ENCODE measurements around the gene MALSU1. TPM values are rescaled to one million over a fixed set of nuclear protein-coding genes. Genes with fewer than 3 reads are reported as not detected.

The MALSU1 gene
- total RNA-seq, 1 donor from 2014 or later: 48.7 TPM

DNA sequence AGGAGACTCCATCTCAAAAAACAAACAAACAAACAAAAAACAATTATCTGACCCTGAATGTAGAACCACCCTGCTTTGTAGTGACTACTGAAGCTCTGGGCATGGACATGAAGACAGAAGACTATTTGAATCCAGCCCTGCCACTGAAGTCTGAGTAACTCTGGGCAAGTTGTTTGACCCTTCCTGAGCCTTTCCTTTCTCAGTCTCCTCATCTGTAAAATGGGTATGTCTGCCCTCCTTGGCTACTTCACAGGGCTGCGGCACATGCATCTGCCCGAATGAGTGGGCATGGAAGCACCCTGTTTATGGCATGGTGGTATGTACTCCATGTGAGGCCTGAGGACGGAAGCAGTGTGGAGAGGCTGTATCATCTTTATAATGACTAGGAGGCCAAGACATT, 22.2 kb upstream of the MALSU1 start:
- no peak for DNase-seq (ENCODE audit: low spot score)
- Mint-ChIP-seq H3K27ac (no peak overlapping the region), H3K36me3 (no peaks in the 10 kb centered on the region)

DNA sequence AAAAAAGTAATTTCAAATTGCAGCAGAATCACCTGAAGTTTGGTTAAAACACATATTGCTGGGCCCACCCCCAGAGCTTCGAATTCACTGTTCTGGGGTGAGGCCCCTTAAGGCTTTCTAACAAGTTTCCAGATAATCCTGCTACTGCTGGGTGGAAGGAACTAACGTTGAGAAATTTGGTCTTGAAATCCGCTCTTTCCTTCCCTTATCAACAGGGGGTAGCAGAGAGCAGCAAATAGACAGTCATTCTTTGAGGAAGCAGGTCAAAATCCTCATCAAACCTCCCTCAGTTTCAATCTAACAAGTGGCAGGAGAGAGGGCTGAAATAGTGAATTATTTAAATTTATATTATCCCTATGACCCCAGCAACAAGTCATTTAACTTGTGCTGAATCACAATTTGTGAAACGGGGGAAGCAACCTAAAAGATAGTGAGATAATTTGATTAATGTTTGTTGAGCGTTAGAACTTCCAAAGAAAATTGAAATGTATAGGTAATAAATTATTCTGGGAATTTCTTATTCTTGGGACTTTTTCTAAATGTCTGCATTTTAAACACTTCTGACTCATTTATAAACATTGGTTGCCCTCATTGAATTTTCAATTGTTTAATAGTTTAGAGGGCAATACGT, 21.7 kb upstream of the MALSU1 start:
- TF ChIP-seq, protein P1, sequence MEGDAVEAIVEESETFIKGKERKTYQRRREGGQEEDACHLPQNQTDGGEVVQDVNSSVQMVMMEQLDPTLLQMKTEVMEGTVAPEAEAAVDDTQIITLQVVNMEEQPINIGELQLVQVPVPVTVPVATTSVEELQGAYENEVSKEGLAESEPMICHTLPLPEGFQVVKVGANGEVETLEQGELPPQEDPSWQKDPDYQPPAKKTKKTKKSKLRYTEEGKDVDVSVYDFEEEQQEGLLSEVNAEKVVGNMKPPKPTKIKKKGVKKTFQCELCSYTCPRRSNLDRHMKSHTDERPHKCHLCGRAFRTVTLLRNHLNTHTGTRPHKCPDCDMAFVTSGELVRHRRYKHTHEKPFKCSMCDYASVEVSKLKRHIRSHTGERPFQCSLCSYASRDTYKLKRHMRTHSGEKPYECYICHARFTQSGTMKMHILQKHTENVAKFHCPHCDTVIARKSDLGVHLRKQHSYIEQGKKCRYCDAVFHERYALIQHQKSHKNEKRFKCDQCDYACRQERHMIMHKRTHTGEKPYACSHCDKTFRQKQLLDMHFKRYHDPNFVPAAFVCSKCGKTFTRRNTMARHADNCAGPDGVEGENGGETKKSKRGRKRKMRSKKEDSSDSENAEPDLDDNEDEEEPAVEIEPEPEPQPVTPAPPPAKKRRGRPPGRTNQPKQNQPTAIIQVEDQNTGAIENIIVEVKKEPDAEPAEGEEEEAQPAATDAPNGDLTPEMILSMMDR (IDR thresholded peaks at IDR 0.05): peak; percentile 81
- TF ChIP-seq EZH2phosphoT487 (IDR thresholded peaks at IDR 0.05): no peak
- no peak for TF ChIP-seq EZH2 (IDR thresholded peaks at IDR 0.05)
- H3K27me3 Mint-ChIP-seq (ENCODE audit: insufficient read depth, low read depth): peaks cover 7% of the 10 kb centered on the region
- no peaks in the 10 kb centered on the region for H3K9me3 ChIP-seq (ENCODE audit: low read depth)
- H3K4me3 ChIP-seq: no peak overlapping the region
- H3K4me1 ChIP-seq: no peaks in the 10 kb centered on the region
- DNase-seq (ENCODE audit: low spot score): peak; percentile 75
- no peaks in the 10 kb centered on the region for H4K20me1 ChIP-seq (ENCODE audit: low read depth)
- H3K27me3 ChIP-seq: no peaks in the 10 kb centered on the region
- H3F3A ChIP-seq (ENCODE audit: low read depth): peaks cover 4% of the 10 kb centered on the region
- H3K36me3 ChIP-seq: no peaks in the 10 kb centered on the region
- H3K27ac Mint-ChIP-seq: no peak overlapping the region
- H3K4me2 ChIP-seq: no peak overlapping the region
- H3K4me3 Mint-ChIP-seq: no peak overlapping the region
- no peaks in the 10 kb centered on the region for H3K9me3 Mint-ChIP-seq
- no peak overlapping the region for H3K27ac ChIP-seq
- peaks cover 2% of the 10 kb centered on the region for H3K4me1 Mint-ChIP-seq
- no peak overlapping the region for H3K9ac ChIP-seq
- H3K79me2 ChIP-seq (ENCODE audit: low read depth): no peaks in the 10 kb centered on the region
- H2AFZ ChIP-seq (replicated peaks): peak overlapping the region; percentile 13
- H3K36me3 Mint-ChIP-seq: no peaks in the 10 kb centered on the region

More for the DNA sequence above, 22.2 kb upstream of the MALSU1 start:
- Histone ChIP-seq H3K9me3 (ENCODE audit: low read depth) (no peaks in the 10 kb centered on the region), H3K36me3 (no peaks in the 10 kb centered on the region), H3K79me2 (ENCODE audit: low read depth) (no peaks in the 10 kb centered on the region), H3K9ac (no peak overlapping the region), H3K4me1 (no peaks in the 10 kb centered on the region), H3K27ac (no peak overlapping the region), H3K4me2 (no peak overlapping the region), H3K4me3 (no peak overlapping the region), H2AFZ (replicated peaks) (peak overlapping the region; percentile 13), H3K27me3 (no peaks in the 10 kb centered on the region), H4K20me1 (ENCODE audit: low read depth) (no peaks in the 10 kb centered on the region), H3F3A (ENCODE audit: low read depth) (peaks cover 4% of the 10 kb centered on the region)
- Mint-ChIP-seq H3K27me3 (ENCODE audit: insufficient read depth, low read depth) (peaks cover 7% of the 10 kb centered on the region), H3K4me3 (no peak overlapping the region), H3K4me1 (peaks cover 2% of the 10 kb centered on the region), H3K9me3 (no peaks in the 10 kb centered on the region)
- TF ChIP-seq EZH2phosphoT487 (IDR thresholded peaks at IDR 0.05) (no peak), EZH2 (IDR thresholded peaks at IDR 0.05) (no peak)
- TF ChIP-seq, protein P1 (IDR thresholded peaks at IDR 0.05): no peak

DNA sequence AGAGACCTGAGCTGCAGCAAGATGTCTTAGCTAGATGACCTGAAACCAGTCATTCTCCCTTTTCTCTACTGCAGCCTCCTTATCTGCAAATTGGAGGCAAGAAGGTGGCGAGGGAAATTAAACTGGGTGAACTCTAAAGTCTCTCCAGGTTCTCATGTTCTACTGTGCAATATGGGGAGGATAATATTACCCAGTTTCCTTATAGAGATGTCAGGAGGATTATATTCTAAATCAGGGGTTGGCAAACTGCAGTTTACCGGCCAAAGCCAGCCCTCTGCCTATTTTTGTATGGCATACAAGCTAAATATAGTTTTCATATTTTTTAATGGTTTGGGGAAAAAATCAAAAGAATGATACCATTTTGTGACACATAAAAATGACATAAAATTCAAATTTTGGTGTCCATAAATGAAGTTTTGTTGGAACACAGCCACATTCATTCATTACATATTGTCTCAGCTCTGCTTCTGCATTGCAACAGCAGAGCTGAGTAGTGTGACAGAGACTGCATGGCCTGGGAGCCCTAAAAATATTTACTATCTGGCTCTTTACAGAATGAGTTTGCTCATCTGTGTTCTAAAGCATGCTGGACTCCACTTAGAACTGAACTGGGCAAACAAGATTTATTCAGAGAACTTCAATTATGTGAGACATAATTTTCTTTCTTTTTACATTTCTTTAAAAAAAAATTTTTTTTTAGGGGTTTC, 19.2 kb upstream of the MALSU1 start:
- no peak for DNase-seq (ENCODE audit: low spot score)
- TF ChIP-seq, protein P1 (IDR thresholded peaks at IDR 0.05): no peak
- TF ChIP-seq EZH2 (IDR thresholded peaks at IDR 0.05) (no peak), EZH2phosphoT487 (IDR thresholded peaks at IDR 0.05) (no peak)
- H2AFZ ChIP-seq (replicated peaks): no peak overlapping the region
- no peak overlapping the region for H3K9ac ChIP-seq
- Mint-ChIP-seq H3K27ac (no peak overlapping the region), H3K4me1 (peaks cover 2% of the 10 kb centered on the region), H3K27me3 (ENCODE audit: insufficient read depth, low read depth) (peaks cover 12% of the 10 kb centered on the region), H3K36me3 (no peaks in the 10 kb centered on the region), H3K9me3 (no peaks in the 10 kb centered on the region), H3K4me3 (no peak overlapping the region)
- no peak overlapping the region for H3K4me2 ChIP-seq
- H3F3A ChIP-seq (ENCODE audit: low read depth): peaks cover 4% of the 10 kb centered on the region
- no peaks in the 10 kb centered on the region for H3K9me3 ChIP-seq (ENCODE audit: low read depth)
- no peak overlapping the region for H3K4me3 ChIP-seq
- no peak overlapping the region for H3K27ac ChIP-seq
- H3K36me3 ChIP-seq: no peaks in the 10 kb centered on the region
- no peaks in the 10 kb centered on the region for H3K79me2 ChIP-seq (ENCODE audit: low read depth)
- H3K27me3 ChIP-seq: no peaks in the 10 kb centered on the region
- H4K20me1 ChIP-seq (ENCODE audit: low read depth): no peaks in the 10 kb centered on the region
- H3K4me1 ChIP-seq: no peaks in the 10 kb centered on the region
